HL-60 (cell line): ENCODE measurements around the gene PARVB.

Source experiments
- POLR2AphosphoS5 ChIP-seq: IDR thresholded peaks from 2 replicates; pipeline ENCODE4 v1.6.1; 2012; ENCODE audit warnings: low read depth
- SPI1 ChIP-seq: IDR thresholded peaks from 2 replicates; pipeline ENCODE4 v1.6.1; 2012; ENCODE audit warnings: low read depth, mild to moderate bottlenecking, borderline replicate concordance
- TF ChIP-seq, protein P1 (sequence below): IDR thresholded peaks from one replicate; pipeline ENCODE4 v1.5.1; 2011; ENCODE audit warnings: low read length, control low read depth, inconsistent platforms; ENCODE audit not compliant: insufficient read depth

DNA sequence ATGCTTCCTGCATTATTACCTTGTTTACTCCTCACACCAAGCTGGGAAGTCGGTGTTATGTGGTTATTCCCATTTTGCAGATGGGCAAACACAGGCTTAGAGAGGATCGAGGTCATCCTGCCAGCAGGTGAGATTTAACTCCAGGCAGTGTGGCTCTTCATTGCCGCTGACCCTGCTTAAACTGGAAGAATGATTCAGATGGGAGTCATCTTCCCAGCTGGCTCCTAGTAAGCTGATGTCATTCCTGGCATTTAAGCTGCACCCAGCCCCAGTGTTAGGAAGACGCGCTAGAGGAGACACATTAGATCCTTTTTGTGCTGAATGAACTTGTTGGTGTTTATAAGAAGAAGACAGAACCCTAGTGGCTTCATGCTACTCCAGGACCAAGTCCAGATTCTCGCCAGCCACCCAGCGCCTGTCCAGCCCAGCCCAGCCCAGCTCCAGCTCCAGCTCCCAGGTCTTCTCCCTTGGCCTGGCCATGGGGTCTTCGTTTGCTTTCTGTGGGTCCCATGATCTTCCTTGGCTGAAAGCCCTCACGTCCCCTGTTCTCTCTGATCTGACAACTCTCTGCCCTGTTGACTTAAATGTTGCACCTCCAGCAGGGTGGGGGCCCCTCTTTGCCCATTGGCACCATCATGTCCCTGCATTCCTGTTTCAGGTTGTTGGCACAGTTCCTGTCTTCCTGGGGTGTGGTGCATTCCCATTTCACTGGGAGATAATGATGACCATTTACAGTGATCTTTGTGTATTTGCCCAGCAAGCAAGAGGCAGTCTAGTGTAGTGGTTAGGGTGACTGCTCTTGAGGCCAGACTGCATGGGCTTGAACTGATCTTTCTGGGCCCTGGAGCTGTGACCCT lies 13.6 kb downstream of the PARVB start:
- no peak for TF ChIP-seq SPI1
- TF ChIP-seq, protein P1, sequence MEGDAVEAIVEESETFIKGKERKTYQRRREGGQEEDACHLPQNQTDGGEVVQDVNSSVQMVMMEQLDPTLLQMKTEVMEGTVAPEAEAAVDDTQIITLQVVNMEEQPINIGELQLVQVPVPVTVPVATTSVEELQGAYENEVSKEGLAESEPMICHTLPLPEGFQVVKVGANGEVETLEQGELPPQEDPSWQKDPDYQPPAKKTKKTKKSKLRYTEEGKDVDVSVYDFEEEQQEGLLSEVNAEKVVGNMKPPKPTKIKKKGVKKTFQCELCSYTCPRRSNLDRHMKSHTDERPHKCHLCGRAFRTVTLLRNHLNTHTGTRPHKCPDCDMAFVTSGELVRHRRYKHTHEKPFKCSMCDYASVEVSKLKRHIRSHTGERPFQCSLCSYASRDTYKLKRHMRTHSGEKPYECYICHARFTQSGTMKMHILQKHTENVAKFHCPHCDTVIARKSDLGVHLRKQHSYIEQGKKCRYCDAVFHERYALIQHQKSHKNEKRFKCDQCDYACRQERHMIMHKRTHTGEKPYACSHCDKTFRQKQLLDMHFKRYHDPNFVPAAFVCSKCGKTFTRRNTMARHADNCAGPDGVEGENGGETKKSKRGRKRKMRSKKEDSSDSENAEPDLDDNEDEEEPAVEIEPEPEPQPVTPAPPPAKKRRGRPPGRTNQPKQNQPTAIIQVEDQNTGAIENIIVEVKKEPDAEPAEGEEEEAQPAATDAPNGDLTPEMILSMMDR: no peak
- no peak for TF ChIP-seq POLR2AphosphoS5
